Endothelial cell of umbilical vein (primary cell): ENCODE data around the gene CNTNAP2. TPM values are rescaled to one million over a fixed set of nuclear protein-coding genes. Genes with fewer than 3 reads are reported as not detected.
"Not testable (repeated sequence)": the region's sequence is repeated elsewhere in the genome, so short reads cannot be mapped to it uniquely, and the experiment has no call there.

ENCODE experiments used
- BruUV-seq: library from RNA; stranded (reverse); fragments of 400-500 nt; replicated peaks from 2 replicates; lab custom pipeline; 2021; lab: Mats Ljungman, UMichigan
- CTCF ChIA-PET: fragments of 300-600, 350-600 bp; sonication (Branson Sonifier 250); formaldehyde crosslinking; loops from one replicate; lab custom pipeline; 2021; ENCODE audit warnings: antibody characterized with exemption, inconsistent platforms; lab: Charles Lee
- POLR2A ChIA-PET: fragments of 300-600, 350-600 bp; sonication (Branson Sonifier 250); formaldehyde crosslinking; loops from one replicate; lab custom pipeline; 2021; ENCODE audit warnings: antibody characterized with exemption, inconsistent platforms; lab: Charles Lee
- DNase-seq: peaks from one replicate; pipeline ENCODE4 v3.0.0-alpha.2; 2011; ENCODE audit warnings: low read depth, low spot score
- FAIRE-seq: peaks from 2 replicates; lab custom pipeline; 2011; peaks lifted over from hg19 to GRCh38; lab: Jason Lieb, UNC
- H2AFZ ChIP-seq: 2 replicates; pipeline ENCODE4 v1.6.0; 2012; ENCODE audit warnings: low read depth, low read length, control low read depth, inconsistent platforms
- H3K27ac ChIP-seq: 2 replicates; pipeline ENCODE4 v1.5.1; 2011; ENCODE audit warnings: low read depth, mild to moderate bottlenecking, control low read depth, low read length, moderate library complexity; ENCODE audit not compliant: insufficient read depth
- H3K27me3 ChIP-seq, 2 experiments: 2 replicates each; pipeline versions ENCODE4 v1.6.0 to v1.6.1; 2011; ENCODE audit warnings: low read length in 2 of 2, mixed read lengths in 1 of 2; ENCODE audit not compliant: control insufficient read depth in 2 of 2, insufficient read depth in 2 of 2
- H3K36me3 ChIP-seq, 2 experiments: 2 replicates in 1 of 2; 3 replicates in 1 of 2; pipeline ENCODE4 v1.5.1; 2011; ENCODE audit warnings: low read length in 2 of 2, mild to moderate bottlenecking in 1 of 2, moderate library complexity in 1 of 2; ENCODE audit not compliant: control insufficient read depth in 2 of 2, insufficient read depth in 2 of 2; ENCODE audit errors: extremely low read depth in 1 of 2
- H3K4me1 ChIP-seq: 3 replicates; pipeline ENCODE4 v1.5.1; 2011; ENCODE audit warnings: mild to moderate bottlenecking, low read length; ENCODE audit not compliant: control insufficient read depth, insufficient read depth; ENCODE audit errors: extremely low read depth
- H3K4me2 ChIP-seq: 2 replicates; pipeline ENCODE4 v1.6.1; 2011; ENCODE audit warnings: low read length, control low read depth, mixed read lengths; ENCODE audit not compliant: insufficient read depth
- H3K4me3 ChIP-seq, 3 experiments: fragments of 200-600 bp in 1 of 3; sonication (generic), shearing (Covaris generic) in 1 of 3; replicated peaks in 1 of 3; 2 replicates each; pipeline ENCODE4 v1.5.1; 2011 to 2016; ENCODE audit warnings: control low read depth in 3 of 3, low read length in 3 of 3, mild to moderate bottlenecking in 2 of 3, inconsistent platforms in 1 of 3, low read depth in 1 of 3, moderate library complexity in 1 of 3; ENCODE audit not compliant: insufficient read depth in 1 of 3
- H3K79me2 ChIP-seq: 2 replicates; pipeline ENCODE4 v1.6.0; 2012; ENCODE audit warnings: low read length, inconsistent platforms; ENCODE audit not compliant: control insufficient read depth, insufficient read depth
- H3K9ac ChIP-seq: replicated peaks from 2 replicates; pipeline ENCODE3; 2011; ENCODE audit warnings: low read length, control low read depth; ENCODE audit not compliant: insufficient read depth; ENCODE audit errors: extremely low read depth
- H3K9me1 ChIP-seq: replicated peaks from 3 replicates; pipeline ENCODE4 v1.6.0; 2011; ENCODE audit warnings: mild to moderate bottlenecking, low read length; ENCODE audit not compliant: control insufficient read depth, insufficient read depth; ENCODE audit errors: extremely low read depth
- H3K9me3 ChIP-seq: replicated peaks from 2 replicates; pipeline ENCODE4 v1.5.1; 2012; ENCODE audit warnings: low read length, inconsistent platforms; ENCODE audit not compliant: control insufficient read depth, insufficient read depth
- H4K20me1 ChIP-seq: replicated peaks from 2 replicates; pipeline ENCODE3; 2011; ENCODE audit warnings: mild to moderate bottlenecking, low read length; ENCODE audit not compliant: control insufficient read depth, insufficient read depth; ENCODE audit errors: extremely low read depth
- EZH2 ChIP-seq: IDR thresholded peaks from 2 replicates; pipeline ENCODE4 v1.6.1; 2012; ENCODE audit warnings: borderline replicate concordance, low read depth, mild to moderate bottlenecking, moderate library complexity, low read length, inconsistent platforms; ENCODE audit not compliant: severe bottlenecking
- JUN ChIP-seq: IDR thresholded peaks from 2 replicates; pipeline ENCODE4 v1.6.1; 2011; ENCODE audit warnings: borderline replicate concordance, low read depth; ENCODE audit not compliant: insufficient read length, insufficient read depth
- MAX ChIP-seq: IDR thresholded peaks from 2 replicates; pipeline ENCODE4 v1.6.1; 2011; ENCODE audit not compliant: insufficient read depth, insufficient read length
- POLR2A ChIP-seq: IDR thresholded peaks from 2 replicates; pipeline ENCODE4 v1.6.1; 2012; ENCODE audit warnings: low read depth, mild to moderate bottlenecking, control low read depth, low read length
- POLR2AphosphoS5 ChIP-seq: IDR thresholded peaks from 2 replicates; pipeline ENCODE4 v1.6.1; 2012; ENCODE audit warnings: low read depth, mild to moderate bottlenecking, control low read depth, low read length, moderate library complexity; ENCODE audit not compliant: insufficient read depth
- dilution Hi-C: fragments of 300-500 bp; cut with MboI; formaldehyde crosslinking; loops from one replicate; pipeline ENCODE4 v1.15.0; 2019; ENCODE audit warnings: low sequenced_read_pairs; ENCODE audit not compliant: extremely low pct_ligation_motif_present
- intact Hi-C: fragments of 100-400 bp; cut with micrococcal nuclease; formaldehyde crosslinking; loops from one replicate; pipeline ENCODE4 v1.10.0; 2022
- polyA plus RNA-seq, 4 experiments: library from polyadenylated mRNA; depleted of rRNA in 3 of 4; stranded (reverse) in 3 of 4; unstranded in 1 of 4; fragments of >200 nt; gene quantifications; 2 replicates each; pipeline versions ENCODE4 v1.2.1 to v1.2.3, GENCODE V29; 2011 to 2012; ENCODE audit warnings: missing spikeins in 1 of 4
- total RNA-seq: library from RNA; stranded (reverse); gene quantifications from 2 replicates; pipeline ENCODE4 v1.2.3, GENCODE V29; 2021

The CNTNAP2 gene
- total and polyA plus RNA-seq, 2 donors (not counting 3 experiments of a cell fraction or from before 2014, with no cell fraction given), result not detected

- H3K4me1 ChIP-seq, POLR2A ChIA-PET, H3K4me3 ChIP-seq, H3K9ac ChIP-seq, H3K4me2 ChIP-seq, BruUV-seq, dilution Hi-C loops, H3K9me3 ChIP-seq, DNase-seq, H2AFZ ChIP-seq, H4K20me1 ChIP-seq, H3K36me3 ChIP-seq, FAIRE-seq, H3K27me3 ChIP-seq, H3K27ac ChIP-seq, intact Hi-C loops, CTCF ChIA-PET, H3K9me1 ChIP-seq, H3K79me2 ChIP-seq: not testable (repeated sequence)
These were observed 789.1 kb downstream of the CNTNAP2 start for GRCh38 chr7:146905746-146906145.

- BruUV-seq, result no TSS peak
- H3K27ac ChIP-seq, result no peak overlapping the region
- no peaks in the 10 kb centered on the region for H3K9me1 ChIP-seq
- H3K9ac ChIP-seq, result no peak overlapping the region
- no peaks in the 10 kb centered on the region for H3K27me3 ChIP-seq
- H3K9me3 ChIP-seq, result peaks cover 5% of the 10 kb centered on the region
- no peak overlapping the region for H3K4me2 ChIP-seq
- intact Hi-C loops (no loop called here), dilution Hi-C loops (no loop called here)
- H3K36me3 ChIP-seq, result no peaks in the 10 kb centered on the region
- no peak overlapping the region for H2AFZ ChIP-seq
- DNase-seq (no peak), FAIRE-seq (no peak)
- ChIA-PET CTCF (no interaction called here), POLR2A (no interaction called here)
- no peaks in the 10 kb centered on the region for H3K4me1 ChIP-seq
- no peak for TF ChIP-seq JUN
- no peak for TF ChIP-seq EZH2
- TF ChIP-seq POLR2A, result no peak
- TF ChIP-seq POLR2AphosphoS5, result no peak
- TF ChIP-seq MAX, result no peak
- H3K4me3 ChIP-seq, result no peak overlapping the region
- H4K20me1 ChIP-seq, result no peaks in the 10 kb centered on the region
- no peaks in the 10 kb centered on the region for H3K79me2 ChIP-seq
These were observed 806.2 kb downstream of the CNTNAP2 start for GRCh38 chr7:146922782-146923181.
